HEK293 (cell line): Measurements from ENCODE around the gene CAPN8.

Experiments used
- CTCF ChIA-PET: fragments of 350-600 bp; formaldehyde crosslinking; extraction: SDS; loops from one replicate; lab custom pipeline; 2021; ENCODE audit warnings: antibody characterized with exemption; lab: Yijun Ruan, JAX
- POLR2A ChIA-PET: fragments of 300-600 bp; formaldehyde crosslinking; extraction: SDS; loops from one replicate; lab custom pipeline; 2020; ENCODE audit warnings: antibody characterized with exemption, inconsistent platforms; lab: Yijun Ruan, JAX
- H3K27ac ChIP-seq: fragments of 200-500 bp; sonication (Bioruptor generic); 2 replicates; pipeline ENCODE4 v1.5.1; 2014; ENCODE audit warnings: low read depth, low read length, control low read depth, inconsistent platforms; ENCODE audit errors: extremely low read depth
- H3K36me3 ChIP-seq, 2 experiments: fragments of 200-500 bp in 1 of 2; sonication (Bioruptor generic) in 1 of 2; 1 replicate in 1 of 2; 2 replicates in 1 of 2; pipeline ENCODE4 v1.5.1; 2014 to 2017; ENCODE audit warnings: inconsistent platforms in 2 of 2, low read length in 2 of 2; ENCODE audit not compliant: control insufficient read depth in 2 of 2, insufficient read depth in 1 of 2
- H3K4me1 ChIP-seq: fragments of 200-500 bp; sonication (Bioruptor generic); 2 replicates; pipeline ENCODE4 v1.5.1; 2014; ENCODE audit warnings: mild to moderate bottlenecking, low read length, inconsistent platforms; ENCODE audit not compliant: control insufficient read depth, insufficient read depth
- H3K4me3 ChIP-seq: 2 replicates; pipeline ENCODE4 v1.5.1; 2011; ENCODE audit warnings: low read depth, mild to moderate bottlenecking, control low read depth, low read length, moderate library complexity
- H3K9me3 ChIP-seq: fragments of 200-500 bp; sonication (Bioruptor generic); 2 replicates; pipeline ENCODE4 v1.5.1; 2014; ENCODE audit warnings: low read depth, low read length, inconsistent platforms; ENCODE audit not compliant: control insufficient read depth, insufficient read depth
- BCL11A ChIP-seq: fragments of 450-650 bp; formaldehyde crosslinking; IDR thresholded peaks from 2 replicates; pipeline ENCODE4 v1.5.1; 2016; ENCODE audit warnings: low read depth, missing biosample characterization, missing genetic modification characterization
- EGR2 ChIP-seq: fragments of 450-650 bp; formaldehyde crosslinking; IDR thresholded peaks from 2 replicates; pipeline ENCODE4 v1.5.1; 2016; ENCODE audit warnings: low read depth, missing biosample characterization, missing genetic modification characterization
- FEZF1 ChIP-seq: fragments of 450-650 bp; formaldehyde crosslinking; IDR thresholded peaks from 2 replicates; pipeline ENCODE4 v1.5.1; 2016; ENCODE audit warnings: missing biosample characterization, missing genetic modification characterization
- HOXC10 ChIP-seq: sonication (generic); formaldehyde crosslinking; IDR thresholded peaks from 2 replicates; pipeline ENCODE4 v1.8.1; 2023; ENCODE audit warnings: mild to moderate bottlenecking, missing genetic modification reagents
- KLF7 ChIP-seq: fragments of 450-650 bp; formaldehyde crosslinking; IDR thresholded peaks from 2 replicates; pipeline ENCODE4 v1.5.1; 2016; ENCODE audit warnings: missing biosample characterization, missing genetic modification characterization, borderline replicate concordance
- OSR2 ChIP-seq: fragments of 450-650 bp; formaldehyde crosslinking; IDR thresholded peaks from 2 replicates; pipeline ENCODE4 v1.5.1; 2016; ENCODE audit warnings: missing biosample characterization, missing genetic modification characterization
- PRDM1 ChIP-seq: fragments of 450-650 bp; formaldehyde crosslinking; IDR thresholded peaks from 2 replicates; pipeline ENCODE4; 2016; ENCODE audit warnings: missing biosample characterization, missing genetic modification characterization
- ZBTB48 ChIP-seq: fragments of 450-650 bp; formaldehyde crosslinking; IDR thresholded peaks from 2 replicates; pipeline ENCODE4 v1.5.1; 2016; ENCODE audit warnings: missing biosample characterization, missing genetic modification characterization
- ZFHX2 ChIP-seq: fragments of 450-650 bp; formaldehyde crosslinking; conservative IDR thresholded peaks from 2 replicates; pipeline ENCODE4 v1.5.1; 2016; ENCODE audit warnings: missing biosample characterization, missing genetic modification characterization
- ZNF114 ChIP-seq: fragments of 450-650 bp; formaldehyde crosslinking; IDR thresholded peaks from 2 replicates; pipeline ENCODE4 v1.5.0; 2017; ENCODE audit warnings: missing biosample characterization, missing genetic modification characterization
- ZNF211 ChIP-seq: fragments of 450-650 bp; formaldehyde crosslinking; IDR thresholded peaks from 2 replicates; pipeline ENCODE4 v1.5.1; 2016; ENCODE audit warnings: low read depth, missing biosample characterization, missing genetic modification characterization
- ZNF24 ChIP-seq: fragments of 450-650 bp; formaldehyde crosslinking; IDR thresholded peaks from 2 replicates; pipeline ENCODE4 v1.5.1; 2016; ENCODE audit warnings: missing biosample characterization, missing genetic modification characterization
- ZNF266 ChIP-seq: fragments of 450-650 bp; formaldehyde crosslinking; IDR thresholded peaks from 2 replicates; pipeline ENCODE4 v1.5.1; 2016; ENCODE audit warnings: missing biosample characterization, missing genetic modification characterization, low read depth
- ZNF341 ChIP-seq: fragments of 450-650 bp; formaldehyde crosslinking; IDR thresholded peaks from 2 replicates; pipeline ENCODE4; 2016; ENCODE audit warnings: low read depth, missing biosample characterization, missing genetic modification characterization
- ZNF366 ChIP-seq: fragments of 450-650 bp; formaldehyde crosslinking; conservative IDR thresholded peaks from 2 replicates; pipeline ENCODE4 v1.5.1; 2016; ENCODE audit warnings: missing biosample characterization, missing genetic modification characterization
- ZNF423 ChIP-seq: fragments of 450-650 bp; formaldehyde crosslinking; IDR thresholded peaks from 2 replicates; pipeline ENCODE4 v1.5.1; 2016; ENCODE audit warnings: missing biosample characterization, missing genetic modification characterization
- ZNF624 ChIP-seq: fragments of 450-650 bp; formaldehyde crosslinking; IDR thresholded peaks from 2 replicates; pipeline ENCODE4 v1.5.1; 2017; ENCODE audit warnings: missing biosample characterization, missing genetic modification characterization
- ZNF629 ChIP-seq: fragments of 450-650 bp; formaldehyde crosslinking; IDR thresholded peaks from 2 replicates; pipeline ENCODE4 v1.5.1; 2017; ENCODE audit warnings: missing biosample characterization, missing genetic modification characterization
- ZNF660 ChIP-seq: fragments of 450-650 bp; IDR thresholded peaks from 2 replicates; pipeline ENCODE4 v1.5.1; 2018; ENCODE audit warnings: missing biosample characterization, mild to moderate bottlenecking, missing genetic modification characterization
- ZNF76 ChIP-seq: fragments of 450-650 bp; formaldehyde crosslinking; IDR thresholded peaks from 2 replicates; pipeline ENCODE4; 2016; ENCODE audit warnings: low read depth, missing biosample characterization, missing genetic modification characterization, borderline replicate concordance
- ZXDB ChIP-seq: fragments of 450-650 bp; formaldehyde crosslinking; IDR thresholded peaks from 2 replicates; pipeline ENCODE4 v1.5.1; 2016; ENCODE audit warnings: missing biosample characterization, missing genetic modification characterization
- TF ChIP-seq, protein P1 (sequence below): fragments of 450-650 bp; formaldehyde crosslinking; IDR thresholded peaks from 2 replicates; pipeline ENCODE4 v1.5.1; 2016; ENCODE audit warnings: missing biosample characterization, missing genetic modification characterization
- TF ChIP-seq, protein P2 (sequence below): fragments of 450-650 bp; formaldehyde crosslinking; IDR thresholded peaks from 2 replicates; pipeline ENCODE4 v1.5.1; 2017; ENCODE audit warnings: missing biosample characterization, missing genetic modification characterization
- TF ChIP-seq, protein P3 (sequence below): fragments of 450-650 bp; formaldehyde crosslinking; IDR thresholded peaks from 2 replicates; pipeline ENCODE4 v1.5.1; 2017; ENCODE audit warnings: missing biosample characterization, missing genetic modification characterization
- TF ChIP-seq, protein P4 (sequence below): fragments of 450-650 bp; formaldehyde crosslinking; conservative IDR thresholded peaks from 2 replicates; pipeline ENCODE4 v1.5.1; 2016; ENCODE audit warnings: low read depth, missing biosample characterization, missing genetic modification characterization
- TF ChIP-seq, protein P5 (sequence below): fragments of 450-650 bp; formaldehyde crosslinking; IDR thresholded peaks from 2 replicates; pipeline ENCODE4 v1.5.1; 2017; ENCODE audit warnings: missing biosample characterization, missing genetic modification characterization
- TF ChIP-seq, protein P6 (sequence below): fragments of 450-650 bp; formaldehyde crosslinking; IDR thresholded peaks from 2 replicates; pipeline ENCODE4 v1.5.1; 2017; ENCODE audit warnings: missing biosample characterization, mild to moderate bottlenecking, missing genetic modification characterization, moderate library complexity

The CAPN8 gene

DNA sequence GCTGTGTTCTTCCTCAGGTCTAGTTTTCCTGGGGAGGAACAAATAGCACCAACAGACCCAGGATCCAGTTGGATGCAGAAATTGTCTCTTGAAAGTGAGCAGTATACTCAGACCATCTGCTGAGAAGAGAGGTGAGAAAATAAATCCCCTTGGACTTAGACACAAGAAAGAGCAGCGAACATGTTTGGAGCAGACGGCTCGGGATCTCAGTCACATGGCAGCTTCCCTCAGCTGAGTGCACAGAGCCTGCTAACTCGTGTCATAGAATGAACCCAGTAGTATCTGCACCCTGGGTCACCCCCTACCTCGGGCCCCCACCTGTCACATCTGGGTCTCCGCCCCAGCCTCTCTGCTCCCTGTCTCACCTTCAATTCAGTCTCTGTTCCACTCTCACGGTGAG, 156.7 kb downstream of the CAPN8 start:
- Histone ChIP-seq H3K36me3 (no peaks in the 10 kb centered on the region), H3K9me3 (no peaks in the 10 kb centered on the region), H3K4me3 (no peak overlapping the region), H3K4me1 (peaks cover 8% of the 10 kb centered on the region; the same call in 1 of the 2 replicates), H3K27ac (no peak overlapping the region)
- CTCF ChIA-PET, result no interaction called here
- POLR2A ChIA-PET, result no interaction called here
- no peak for TF ChIP-seq FEZF1 (tag by site-specific recombination)
- TF ChIP-seq, protein P1, sequence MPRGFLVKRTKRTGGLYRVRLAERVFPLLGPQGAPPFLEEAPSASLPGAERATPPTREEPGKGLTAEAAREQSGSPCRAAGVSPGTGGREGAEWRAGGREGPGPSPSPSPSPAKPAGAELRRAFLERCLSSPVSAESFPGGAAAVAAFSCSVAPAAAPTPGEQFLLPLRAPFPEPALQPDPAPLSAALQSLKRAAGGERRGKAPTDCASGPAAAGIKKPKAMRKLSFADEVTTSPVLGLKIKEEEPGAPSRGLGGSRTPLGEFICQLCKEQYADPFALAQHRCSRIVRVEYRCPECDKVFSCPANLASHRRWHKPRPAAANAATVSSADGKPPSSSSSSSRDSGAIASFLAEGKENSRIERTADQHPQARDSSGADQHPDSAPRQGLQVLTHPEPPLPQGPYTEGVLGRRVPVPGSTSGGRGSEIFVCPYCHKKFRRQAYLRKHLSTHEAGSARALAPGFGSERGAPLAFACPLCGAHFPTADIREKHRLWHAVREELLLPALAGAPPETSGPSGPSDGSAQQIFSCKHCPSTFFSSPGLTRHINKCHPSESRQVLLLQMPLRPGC (tag by site-specific recombination), result no peak
- no peak for TF ChIP-seq ZNF266
- TF ChIP-seq ZNF76 (tag by site-specific recombination), result no peak
- no peak for TF ChIP-seq ZNF114 (tag by site-specific recombination)
- TF ChIP-seq HOXC10 (CRISPR knock-in tag), result no peak
- no peak for TF ChIP-seq BCL11A (tag by site-specific recombination)
- TF ChIP-seq, protein P2, sequence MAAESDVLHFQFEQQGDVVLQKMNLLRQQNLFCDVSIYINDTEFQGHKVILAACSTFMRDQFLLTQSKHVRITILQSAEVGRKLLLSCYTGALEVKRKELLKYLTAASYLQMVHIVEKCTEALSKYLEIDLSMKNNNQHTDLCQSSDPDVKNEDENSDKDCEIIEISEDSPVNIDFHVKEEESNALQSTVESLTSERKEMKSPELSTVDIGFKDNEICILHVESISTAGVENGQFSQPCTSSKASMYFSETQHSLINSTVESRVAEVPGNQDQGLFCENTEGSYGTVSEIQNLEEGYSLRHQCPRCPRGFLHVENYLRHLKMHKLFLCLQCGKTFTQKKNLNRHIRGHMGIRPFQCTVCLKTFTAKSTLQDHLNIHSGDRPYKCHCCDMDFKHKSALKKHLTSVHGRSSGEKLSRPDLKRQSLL (tag by site-specific recombination), result no peak
- no peak for TF ChIP-seq PRDM1 (tag by site-specific recombination)
- no peak for TF ChIP-seq ZNF24
- TF ChIP-seq OSR2 (tag by site-specific recombination), result no peak
- no peak for TF ChIP-seq ZNF366
- TF ChIP-seq ZNF660 (tag by site-specific recombination), result no peak
- TF ChIP-seq ZNF624 (tag by site-specific recombination), result no peak
- TF ChIP-seq ZXDB (tag by site-specific recombination), result no peak

DNA sequence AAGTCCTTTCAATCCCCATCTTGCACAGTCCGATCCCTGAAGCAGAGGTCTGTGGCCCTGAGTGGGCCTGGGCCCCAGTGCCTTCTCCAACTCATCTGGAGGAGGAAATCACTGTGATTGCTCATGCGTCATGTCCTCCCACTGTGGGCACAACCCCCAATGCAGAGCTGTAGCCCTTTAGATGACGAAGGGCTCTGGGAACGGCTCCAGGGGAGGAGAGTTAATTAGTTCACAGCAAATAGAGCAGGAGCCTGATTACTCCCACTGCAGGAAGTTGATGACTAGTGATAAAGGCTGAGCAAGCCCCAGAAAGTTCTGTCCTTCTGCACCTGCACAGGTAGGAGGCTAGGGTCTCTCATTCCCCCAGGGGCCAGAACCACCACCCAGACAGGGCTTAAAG, 160.8 kb downstream of the CAPN8 start:
- no peaks in the 10 kb centered on the region for H3K36me3 ChIP-seq
- H3K4me3 ChIP-seq, result no peak overlapping the region
- H3K27ac ChIP-seq, result no peak overlapping the region
- ChIA-PET CTCF (no interaction called here), POLR2A (no interaction called here)
- H3K9me3 ChIP-seq, result no peaks in the 10 kb centered on the region
- H3K4me1 ChIP-seq, result no peaks in the 10 kb centered on the region
- TF ChIP-seq ZNF423 (tag by site-specific recombination) (no peak), ZFHX2 (tag by site-specific recombination) (peak; percentile 94), ZNF341 (tag by site-specific recombination) (no peak), ZNF211 (no peak), ZNF629 (tag by site-specific recombination) (peak; percentile 72), KLF7 (no peak), OSR2 (tag by site-specific recombination) (0 out of 2 replicates have a peak, but pooled peaks have one; percentile 54), ZBTB48 (tag by site-specific recombination) (no peak), EGR2 (tag by site-specific recombination) (peak; percentile 97)
- TF ChIP-seq, protein P3, sequence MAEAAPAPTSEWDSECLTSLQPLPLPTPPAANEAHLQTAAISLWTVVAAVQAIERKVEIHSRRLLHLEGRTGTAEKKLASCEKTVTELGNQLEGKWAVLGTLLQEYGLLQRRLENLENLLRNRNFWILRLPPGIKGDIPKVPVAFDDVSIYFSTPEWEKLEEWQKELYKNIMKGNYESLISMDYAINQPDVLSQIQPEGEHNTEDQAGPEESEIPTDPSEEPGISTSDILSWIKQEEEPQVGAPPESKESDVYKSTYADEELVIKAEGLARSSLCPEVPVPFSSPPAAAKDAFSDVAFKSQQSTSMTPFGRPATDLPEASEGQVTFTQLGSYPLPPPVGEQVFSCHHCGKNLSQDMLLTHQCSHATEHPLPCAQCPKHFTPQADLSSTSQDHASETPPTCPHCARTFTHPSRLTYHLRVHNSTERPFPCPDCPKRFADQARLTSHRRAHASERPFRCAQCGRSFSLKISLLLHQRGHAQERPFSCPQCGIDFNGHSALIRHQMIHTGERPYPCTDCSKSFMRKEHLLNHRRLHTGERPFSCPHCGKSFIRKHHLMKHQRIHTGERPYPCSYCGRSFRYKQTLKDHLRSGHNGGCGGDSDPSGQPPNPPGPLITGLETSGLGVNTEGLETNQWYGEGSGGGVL (tag by site-specific recombination), result no peak
- TF ChIP-seq, protein P4, sequence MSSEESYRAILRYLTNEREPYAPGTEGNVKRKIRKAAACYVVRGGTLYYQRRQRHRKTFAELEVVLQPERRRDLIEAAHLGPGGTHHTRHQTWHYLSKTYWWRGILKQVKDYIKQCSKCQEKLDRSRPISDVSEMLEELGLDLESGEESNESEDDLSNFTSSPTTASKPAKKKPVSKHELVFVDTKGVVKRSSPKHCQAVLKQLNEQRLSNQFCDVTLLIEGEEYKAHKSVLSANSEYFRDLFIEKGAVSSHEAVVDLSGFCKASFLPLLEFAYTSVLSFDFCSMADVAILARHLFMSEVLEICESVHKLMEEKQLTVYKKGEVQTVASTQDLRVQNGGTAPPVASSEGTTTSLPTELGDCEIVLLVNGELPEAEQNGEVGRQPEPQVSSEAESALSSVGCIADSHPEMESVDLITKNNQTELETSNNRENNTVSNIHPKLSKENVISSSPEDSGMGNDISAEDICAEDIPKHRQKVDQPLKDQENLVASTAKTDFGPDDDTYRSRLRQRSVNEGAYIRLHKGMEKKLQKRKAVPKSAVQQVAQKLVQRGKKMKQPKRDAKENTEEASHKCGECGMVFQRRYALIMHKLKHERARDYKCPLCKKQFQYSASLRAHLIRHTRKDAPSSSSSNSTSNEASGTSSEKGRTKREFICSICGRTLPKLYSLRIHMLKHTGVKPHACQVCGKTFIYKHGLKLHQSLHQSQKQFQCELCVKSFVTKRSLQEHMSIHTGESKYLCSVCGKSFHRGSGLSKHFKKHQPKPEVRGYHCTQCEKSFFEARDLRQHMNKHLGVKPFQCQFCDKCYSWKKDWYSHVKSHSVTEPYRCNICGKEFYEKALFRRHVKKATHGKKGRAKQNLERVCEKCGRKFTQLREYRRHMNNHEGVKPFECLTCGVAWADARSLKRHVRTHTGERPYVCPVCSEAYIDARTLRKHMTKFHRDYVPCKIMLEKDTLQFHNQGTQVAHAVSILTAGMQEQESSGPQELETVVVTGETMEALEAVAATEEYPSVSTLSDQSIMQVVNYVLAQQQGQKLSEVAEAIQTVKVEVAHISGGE (tag by site-specific recombination), result no peak
- TF ChIP-seq, protein P5, sequence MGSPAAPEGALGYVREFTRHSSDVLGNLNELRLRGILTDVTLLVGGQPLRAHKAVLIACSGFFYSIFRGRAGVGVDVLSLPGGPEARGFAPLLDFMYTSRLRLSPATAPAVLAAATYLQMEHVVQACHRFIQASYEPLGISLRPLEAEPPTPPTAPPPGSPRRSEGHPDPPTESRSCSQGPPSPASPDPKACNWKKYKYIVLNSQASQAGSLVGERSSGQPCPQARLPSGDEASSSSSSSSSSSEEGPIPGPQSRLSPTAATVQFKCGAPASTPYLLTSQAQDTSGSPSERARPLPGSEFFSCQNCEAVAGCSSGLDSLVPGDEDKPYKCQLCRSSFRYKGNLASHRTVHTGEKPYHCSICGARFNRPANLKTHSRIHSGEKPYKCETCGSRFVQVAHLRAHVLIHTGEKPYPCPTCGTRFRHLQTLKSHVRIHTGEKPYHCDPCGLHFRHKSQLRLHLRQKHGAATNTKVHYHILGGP (tag by site-specific recombination), result no peak
- TF ChIP-seq, protein P6, sequence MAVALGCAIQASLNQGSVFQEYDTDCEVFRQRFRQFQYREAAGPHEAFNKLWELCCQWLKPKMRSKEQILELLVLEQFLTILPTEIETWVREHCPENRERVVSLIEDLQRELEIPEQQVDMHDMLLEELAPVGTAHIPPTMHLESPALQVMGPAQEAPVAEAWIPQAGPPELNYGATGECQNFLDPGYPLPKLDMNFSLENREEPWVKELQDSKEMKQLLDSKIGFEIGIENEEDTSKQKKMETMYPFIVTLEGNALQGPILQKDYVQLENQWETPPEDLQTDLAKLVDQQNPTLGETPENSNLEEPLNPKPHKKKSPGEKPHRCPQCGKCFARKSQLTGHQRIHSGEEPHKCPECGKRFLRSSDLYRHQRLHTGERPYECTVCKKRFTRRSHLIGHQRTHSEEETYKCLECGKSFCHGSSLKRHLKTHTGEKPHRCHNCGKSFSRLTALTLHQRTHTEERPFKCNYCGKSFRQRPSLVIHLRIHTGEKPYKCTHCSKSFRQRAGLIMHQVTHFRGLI (tag by site-specific recombination), result no peak
